GM19438 (cell line): ENCODE results near the gene CTNNBL1.
"Not testable (repeated sequence)": the region's sequence is repeated elsewhere in the genome, so short reads cannot be mapped to it uniquely, and the experiment has no call there.

Experiments
- ATAC-seq: cut with Tn5 transposase; IDR thresholded peaks from one replicate; pipeline ENCODE4 v1.9.1; 2021; ENCODE audit warnings: low read depth; ENCODE audit not compliant: unreplicated experiment

CTNNBL1 gene, protein sequence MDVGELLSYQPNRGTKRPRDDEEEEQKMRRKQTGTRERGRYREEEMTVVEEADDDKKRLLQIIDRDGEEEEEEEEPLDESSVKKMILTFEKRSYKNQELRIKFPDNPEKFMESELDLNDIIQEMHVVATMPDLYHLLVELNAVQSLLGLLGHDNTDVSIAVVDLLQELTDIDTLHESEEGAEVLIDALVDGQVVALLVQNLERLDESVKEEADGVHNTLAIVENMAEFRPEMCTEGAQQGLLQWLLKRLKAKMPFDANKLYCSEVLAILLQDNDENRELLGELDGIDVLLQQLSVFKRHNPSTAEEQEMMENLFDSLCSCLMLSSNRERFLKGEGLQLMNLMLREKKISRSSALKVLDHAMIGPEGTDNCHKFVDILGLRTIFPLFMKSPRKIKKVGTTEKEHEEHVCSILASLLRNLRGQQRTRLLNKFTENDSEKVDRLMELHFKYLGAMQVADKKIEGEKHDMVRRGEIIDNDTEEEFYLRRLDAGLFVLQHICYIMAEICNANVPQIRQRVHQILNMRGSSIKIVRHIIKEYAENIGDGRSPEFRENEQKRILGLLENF

DNA sequence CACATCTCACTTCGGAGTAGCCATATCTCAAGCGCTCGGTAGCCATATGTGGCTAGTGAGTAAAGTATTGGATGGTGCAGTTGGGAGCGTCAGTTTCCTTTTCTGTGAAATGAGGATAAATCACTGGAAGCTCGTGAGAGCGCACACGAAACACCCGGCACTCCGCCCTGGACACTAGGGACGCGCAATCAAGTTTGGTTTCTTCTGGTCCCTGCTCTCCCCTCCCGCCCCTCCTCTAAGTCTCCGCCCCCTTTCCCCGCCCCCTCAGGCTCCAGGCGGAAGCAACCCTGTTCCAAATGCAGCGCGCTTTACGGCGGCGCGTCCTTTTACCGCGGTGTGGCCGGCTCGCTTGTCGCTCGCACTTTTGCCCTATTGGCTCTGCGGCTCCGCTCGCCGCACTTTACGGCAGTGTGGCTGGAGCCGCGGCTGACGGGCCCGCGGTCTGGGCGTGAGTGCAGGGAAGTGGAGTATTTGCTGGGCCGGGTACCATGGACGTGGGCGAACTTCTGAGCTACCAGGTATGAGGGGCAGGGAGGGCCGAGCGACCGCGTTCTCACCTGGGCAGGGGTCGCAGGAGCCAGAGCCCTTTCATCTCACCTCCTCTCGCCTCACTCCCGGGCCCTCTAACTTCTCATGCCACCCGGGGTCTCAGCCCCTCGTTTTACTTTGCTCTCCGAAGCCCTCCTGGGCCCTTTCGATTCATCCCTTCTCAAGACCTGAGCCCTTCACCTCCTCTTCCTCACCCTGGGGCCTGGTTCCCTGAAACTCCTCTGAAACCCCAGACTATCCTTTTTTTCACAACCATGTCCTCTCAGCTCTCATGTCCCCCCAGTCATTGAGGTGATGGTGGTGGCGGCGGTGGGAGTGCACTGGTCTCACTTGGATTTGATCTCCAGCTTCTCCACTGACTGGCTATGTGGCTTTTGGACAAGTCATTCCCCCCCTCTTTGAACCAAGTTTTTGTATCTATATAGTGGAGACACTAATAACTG, at the start of gene CTNNBL1:
Gene CTNNBL1, plus strand, starts transcription at position 396 of the 992 bp plus-strand sequence. Its CDS starts 93 bp downstream, at position 489.
- ATAC-seq: peak; percentile 79

DNA sequence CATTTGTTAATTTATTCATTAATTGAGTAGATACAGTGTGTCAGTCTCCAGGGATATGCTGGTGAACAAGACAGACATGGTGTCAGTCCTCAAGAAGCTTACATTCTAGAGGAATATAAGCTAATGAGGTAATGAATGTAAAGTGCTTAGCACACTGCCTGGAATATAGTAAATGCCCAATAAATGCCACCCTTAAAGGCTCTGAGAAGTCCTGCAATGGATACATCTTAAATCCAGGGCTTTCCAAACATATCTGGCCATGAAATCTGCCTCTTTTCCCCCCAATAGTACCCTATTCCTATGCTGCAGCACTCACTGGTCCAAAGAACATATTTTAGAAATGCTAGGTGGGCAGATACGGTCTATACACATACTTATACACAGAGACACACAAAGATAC, 49.2 kb upstream of the CTNNBL1 start:
- no peak for ATAC-seq

DNA sequence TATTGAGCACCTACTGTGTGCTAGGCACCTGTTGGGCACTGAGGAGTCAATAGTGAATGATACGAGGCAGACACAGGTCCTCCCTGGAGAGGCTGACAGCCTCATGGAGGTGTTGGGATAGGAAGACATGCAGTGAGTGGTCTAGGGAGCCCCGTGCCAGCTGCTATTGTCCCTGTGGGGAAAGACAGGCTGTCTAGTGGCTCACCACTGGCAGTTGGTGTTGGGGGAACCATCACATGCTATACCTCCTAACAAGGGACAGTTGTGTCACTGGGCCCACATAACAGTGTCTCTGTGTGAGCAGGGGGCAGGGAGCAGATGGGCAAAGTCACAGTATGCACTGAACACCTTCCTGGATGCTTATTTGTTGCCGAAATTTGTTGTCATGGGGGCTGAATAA, 45.9 kb upstream of the CTNNBL1 start:
- ATAC-seq: no peak

DNA sequence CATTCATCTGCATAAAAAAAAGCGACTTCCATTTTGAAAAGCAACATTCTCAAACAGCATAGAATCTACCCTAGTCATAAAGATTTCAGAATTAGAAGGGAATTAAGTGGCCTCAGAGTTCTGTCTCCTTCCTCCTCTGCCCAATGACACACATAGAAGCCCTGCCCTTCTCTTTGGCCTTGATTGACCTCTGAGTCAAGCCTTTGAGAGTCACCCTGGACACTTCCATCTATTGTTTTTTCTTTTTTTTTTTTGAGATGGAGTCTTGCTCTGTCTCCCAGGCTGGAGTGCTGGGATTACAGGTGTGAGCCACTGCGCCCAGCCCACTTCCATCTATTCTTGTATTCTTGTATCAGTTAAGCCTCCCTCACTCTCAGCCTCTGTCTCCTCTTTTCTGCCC, 44.8 kb upstream of the CTNNBL1 start:
- ATAC-seq: no peak

DNA sequence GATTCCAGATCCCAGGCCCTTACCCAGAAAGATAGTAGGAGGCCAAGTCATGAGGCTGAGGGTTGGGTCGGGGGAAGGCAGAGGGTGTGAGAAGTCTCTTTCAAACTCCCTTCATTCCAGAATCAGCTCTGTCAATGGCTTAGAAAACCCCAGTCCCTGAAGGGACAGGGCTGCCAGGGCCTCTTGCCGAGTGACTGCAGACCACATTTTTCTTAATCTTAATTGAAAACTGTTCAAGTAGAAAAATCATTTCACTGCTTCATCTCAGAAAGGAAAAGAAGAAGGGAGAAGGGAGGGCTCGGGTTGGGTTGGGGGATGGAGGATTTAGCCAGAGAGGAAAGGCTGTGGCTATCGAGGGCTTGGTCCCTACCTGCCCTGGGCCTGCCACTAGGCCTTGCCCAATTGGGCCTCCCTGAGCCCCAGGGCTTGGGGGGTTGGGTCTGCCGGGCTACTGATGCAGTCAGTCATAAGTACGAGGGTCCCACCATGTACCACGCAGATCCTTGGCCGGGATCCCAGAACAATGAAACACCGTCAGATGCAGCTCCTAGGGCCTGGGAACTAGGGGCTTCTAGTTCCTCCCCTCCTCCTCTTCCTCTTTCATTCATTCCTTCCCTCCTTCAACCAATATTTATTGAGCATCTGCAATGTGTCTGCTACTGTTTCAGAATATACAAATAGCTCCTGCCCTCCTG, 44.0 kb upstream of the CTNNBL1 start:
- ATAC-seq: no peak

DNA sequence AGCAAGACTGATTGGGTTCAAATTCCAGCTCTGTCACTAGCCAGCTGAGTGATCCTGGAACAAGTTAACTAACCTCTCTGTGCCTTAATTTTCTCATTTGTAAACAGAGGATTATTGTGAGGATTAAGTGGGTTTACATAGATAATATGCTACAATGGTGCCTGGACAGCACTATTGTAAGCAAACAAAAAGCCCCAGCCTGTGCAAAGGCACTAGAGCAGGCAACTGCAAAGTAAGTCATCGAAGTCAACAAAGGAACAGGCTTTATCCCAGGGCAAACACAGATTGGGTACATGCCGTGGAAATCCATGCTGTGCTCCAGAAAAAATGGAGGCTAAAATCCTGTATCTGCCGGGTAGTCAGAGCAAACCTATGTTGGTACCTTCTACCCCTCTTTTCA, 43.2 kb upstream of the CTNNBL1 start:
- no peak for ATAC-seq

DNA sequence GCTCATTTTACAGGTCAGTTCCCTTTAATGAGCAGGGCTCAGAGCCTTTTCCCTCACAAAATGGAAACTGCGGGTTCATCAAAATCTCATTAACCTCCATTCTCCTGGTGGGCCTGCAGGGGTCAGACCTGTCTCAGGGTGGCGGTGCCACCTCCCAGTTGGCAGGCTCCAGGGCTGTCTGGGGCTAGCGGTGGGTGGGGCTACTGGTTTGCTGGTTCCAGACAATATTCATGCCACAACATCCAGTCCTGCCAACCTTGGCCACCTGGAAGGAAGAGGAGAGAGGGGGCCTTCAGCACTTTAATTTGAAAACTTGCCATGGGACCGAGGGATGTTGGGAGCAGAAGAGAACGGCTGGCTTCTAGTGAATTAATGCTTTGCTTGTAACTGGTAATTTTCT, 41.9 kb upstream of the CTNNBL1 start:
- no peak for ATAC-seq

DNA sequence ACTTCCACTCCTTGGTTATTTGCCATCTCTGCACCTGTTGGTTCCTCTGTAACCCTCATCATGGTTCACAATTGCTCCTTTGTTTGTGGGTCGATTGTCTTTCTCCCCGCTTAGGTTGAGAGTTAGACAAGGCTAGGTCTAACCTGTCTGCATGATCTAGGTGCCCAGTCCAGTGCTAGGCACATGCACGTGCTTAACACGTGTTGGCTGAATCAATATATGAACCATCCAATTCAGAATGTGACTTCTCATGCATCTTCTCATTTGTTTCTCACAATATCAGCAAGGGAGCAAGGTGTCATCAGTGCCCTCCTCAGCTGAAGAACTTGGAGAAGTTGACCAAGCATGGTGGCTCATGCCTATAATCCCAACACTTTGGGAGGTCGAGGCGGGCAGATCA, 36.9 kb upstream of the CTNNBL1 start:
- no peak for ATAC-seq

DNA sequence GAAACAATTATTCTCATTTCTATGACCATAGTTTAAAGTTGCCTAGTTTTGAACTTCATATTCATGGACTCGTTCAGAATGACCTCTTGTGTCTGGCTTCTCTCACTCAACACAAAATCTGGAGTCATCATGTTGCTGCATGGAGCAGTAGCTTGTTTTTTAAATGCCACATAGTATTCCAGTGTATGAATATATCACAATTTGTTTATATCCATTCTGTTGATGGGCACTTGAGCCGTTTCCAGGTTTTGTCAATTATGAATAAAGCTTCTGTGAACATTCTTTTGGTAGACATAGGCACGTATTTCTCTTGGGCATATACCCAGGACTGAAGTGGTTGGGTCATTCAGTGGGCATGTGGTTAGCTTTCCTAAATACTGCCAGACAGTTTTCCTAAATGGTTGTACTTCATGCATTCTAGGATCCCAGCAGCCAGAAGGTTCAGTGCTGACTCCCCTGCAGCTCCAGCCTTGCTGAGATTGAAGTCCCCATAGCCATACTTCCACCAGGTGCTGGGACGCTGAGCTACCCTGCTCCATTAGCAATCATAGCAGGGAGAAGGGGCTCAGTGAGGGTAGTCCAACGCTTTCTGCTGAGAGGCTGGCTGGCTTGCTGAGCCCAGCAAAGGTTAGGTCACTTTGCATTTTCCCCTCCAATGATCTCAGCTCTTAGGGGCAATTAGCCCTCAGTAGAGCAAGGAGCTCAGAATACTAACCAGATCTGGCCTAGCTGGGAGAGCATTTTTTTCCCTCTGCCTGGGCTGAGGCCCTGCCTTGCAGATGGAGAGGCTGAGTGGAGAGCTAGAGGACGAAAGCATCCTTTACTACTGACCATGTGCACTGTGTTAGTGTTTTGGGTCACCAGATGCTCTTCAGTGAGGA, 35.7 kb upstream of the CTNNBL1 start:
- ATAC-seq: no peak

DNA sequence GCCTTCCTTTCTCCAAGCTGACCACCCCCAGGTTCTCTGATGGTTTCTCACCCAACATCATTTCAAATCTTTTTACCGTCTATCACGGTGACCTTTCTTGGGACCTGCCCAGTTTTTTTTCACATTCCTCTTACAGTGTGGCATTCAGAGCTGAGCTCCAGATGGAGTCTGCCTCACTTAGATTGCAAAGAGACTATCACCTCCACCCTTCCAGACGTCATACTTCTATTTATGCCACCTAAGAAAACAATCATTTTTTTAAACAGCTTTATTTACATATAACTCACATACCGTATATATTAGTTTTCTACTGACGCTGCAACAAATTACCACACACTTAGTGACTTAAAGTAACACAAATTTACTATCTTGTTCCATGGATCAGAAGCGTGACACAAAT, 32.3 kb upstream of the CTNNBL1 start:
- no peak for ATAC-seq

DNA sequence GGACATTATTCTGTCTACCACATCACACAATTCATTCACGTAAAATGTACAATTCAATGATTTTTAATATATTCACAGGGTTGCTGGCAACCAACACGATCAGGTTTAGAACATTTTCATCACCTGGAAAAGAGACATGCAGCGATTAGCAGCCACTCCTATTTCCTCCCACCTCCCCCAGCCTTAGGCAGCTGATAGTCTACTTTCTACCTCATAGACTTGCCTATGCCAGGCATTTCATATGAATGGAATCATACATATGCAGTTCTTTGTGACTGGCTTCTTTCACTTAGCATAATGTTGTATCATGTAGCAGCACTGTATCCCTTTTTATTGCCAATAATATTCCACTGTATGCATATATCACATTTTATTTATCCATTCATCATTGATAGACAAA, 31.5 kb upstream of the CTNNBL1 start:
- no peak for ATAC-seq

DNA sequence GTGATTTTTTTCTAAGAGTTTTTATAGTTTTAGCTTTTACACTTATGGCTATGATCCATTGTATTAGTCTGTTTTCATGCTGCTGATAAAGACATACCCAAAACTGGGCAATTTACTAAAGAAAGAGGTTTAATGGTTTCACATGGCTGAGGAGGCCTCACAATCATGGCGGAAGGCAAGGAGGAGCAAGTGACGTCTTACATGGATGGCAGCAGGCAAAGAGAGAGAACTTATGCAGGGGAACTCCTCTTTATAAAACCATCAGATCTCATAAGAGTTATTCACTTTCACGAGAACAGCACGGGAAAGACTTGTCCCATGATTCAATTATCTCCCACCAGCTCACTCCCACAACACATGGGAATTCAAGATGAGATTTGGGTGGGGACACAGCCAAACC, 29.2 kb upstream of the CTNNBL1 start:
- ATAC-seq: not testable (repeated sequence)

DNA sequence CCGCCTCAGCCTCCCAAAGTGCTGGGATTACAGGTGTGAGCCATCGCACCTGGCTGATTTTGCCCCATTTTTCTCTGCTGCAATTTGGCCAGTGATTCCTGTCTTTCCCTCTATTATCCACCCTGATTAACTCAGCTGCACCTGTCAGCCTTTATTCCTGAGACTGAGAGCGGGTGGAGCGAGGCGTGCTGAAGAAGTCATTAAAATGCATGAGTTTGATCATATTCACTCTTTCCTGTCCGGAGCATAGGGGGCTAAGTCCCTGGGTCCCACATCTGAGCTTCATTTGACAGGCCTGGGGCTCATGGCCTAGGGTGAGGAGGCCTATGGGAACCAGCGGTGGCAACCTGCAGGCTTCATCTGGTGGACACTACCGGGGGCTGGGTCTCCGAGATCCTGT, 25.7 kb upstream of the CTNNBL1 start:
- no peak for ATAC-seq

DNA sequence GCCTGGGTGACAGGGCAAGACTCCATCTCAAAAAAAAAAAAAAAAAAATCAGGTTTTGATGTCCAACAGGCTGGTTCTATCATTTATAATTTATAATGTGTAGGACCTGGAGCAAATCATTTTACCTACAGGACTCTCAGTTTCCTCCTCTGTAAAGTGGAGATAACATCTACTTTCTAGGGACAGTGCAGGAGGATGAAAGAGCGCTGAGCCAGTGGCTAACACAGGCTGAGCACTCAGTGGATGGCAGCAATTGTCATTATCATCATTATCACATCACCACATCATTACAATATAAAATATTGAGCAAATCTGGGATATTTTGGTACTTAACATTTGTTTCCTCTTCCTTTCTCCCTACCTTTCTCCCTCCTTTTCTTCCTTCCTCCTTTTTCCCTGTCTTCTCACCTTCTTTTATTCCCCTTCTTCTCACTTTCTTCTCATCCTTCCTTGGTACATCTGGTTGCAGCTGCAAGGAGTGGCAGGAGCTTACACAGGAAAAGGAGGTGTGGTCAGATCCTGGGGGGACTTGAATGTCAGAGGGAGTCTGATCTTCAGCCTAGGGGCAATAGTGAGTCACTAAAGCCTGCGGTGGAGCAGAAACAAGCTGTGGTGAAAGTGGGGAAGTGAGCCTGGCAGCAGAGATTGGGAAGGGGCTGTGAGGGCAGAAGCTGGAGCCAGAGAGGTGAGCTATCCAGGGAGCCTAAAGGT, 24.6 kb upstream of the CTNNBL1 start:
- ATAC-seq: no peak

DNA sequence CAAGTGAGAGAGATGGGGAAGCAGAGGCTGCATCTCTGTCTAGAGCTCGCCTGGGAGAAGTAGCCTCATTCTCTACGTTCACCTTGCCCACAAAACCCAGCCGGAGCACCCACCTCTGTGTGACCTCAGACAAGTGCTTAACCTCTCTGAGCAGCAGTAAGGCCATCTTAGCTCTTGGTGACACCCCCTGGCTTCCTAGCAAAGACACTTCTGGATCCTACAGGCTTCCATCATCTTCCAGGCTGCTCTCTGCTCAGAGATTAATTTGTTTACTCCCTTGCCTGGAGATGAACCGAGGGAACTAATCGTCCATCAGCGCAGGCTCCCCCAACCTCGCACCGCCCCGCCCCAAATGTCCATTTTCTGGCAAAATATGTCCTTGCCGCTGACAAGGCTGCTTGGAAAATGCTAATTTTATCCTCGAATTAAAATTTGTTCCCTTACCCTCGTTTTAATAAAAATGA, 24.0 kb upstream of the CTNNBL1 start:
- no peak for ATAC-seq

DNA sequence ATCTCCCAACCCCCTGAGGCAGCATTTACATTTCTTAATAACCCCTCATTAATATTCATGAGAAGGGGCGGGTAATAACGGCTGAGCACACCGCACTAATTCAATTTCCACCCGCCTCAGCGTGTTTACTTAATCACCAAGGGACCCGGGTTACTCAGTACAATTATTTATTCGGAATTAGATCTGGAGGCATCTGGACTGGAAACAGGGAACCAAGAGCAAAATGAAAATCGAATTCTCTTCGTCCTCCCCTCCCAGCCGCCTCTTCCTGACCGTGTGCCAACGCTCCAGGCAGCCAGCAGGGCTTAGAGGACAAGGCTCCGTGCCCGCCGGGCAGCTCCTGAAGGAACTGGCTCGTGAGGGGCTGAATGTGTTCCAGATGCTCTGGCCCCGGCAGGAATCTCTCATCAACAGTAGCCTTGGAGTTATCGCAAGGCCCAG, 23.5 kb upstream of the CTNNBL1 start:
- no peak for ATAC-seq

DNA sequence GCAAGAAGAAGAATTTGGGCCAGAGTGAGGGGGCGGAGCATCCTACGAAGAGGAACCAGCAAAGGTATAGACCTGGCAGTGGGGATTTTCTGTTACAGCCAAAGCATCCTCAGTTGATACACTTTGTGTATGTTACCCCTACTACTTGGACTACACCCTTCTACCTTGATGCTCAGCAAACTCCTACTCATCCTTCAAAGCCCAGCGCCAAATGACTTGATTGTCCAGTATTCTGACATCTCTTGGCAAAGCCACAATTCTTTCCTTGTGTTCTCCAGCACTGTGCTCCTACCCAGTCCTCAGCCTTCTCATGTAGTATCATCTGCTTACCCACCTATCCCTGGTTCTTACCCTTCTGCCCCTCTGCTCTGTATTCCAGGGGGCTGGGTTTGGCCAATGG, 21.7 kb upstream of the CTNNBL1 start:
- ATAC-seq: no peak

DNA sequence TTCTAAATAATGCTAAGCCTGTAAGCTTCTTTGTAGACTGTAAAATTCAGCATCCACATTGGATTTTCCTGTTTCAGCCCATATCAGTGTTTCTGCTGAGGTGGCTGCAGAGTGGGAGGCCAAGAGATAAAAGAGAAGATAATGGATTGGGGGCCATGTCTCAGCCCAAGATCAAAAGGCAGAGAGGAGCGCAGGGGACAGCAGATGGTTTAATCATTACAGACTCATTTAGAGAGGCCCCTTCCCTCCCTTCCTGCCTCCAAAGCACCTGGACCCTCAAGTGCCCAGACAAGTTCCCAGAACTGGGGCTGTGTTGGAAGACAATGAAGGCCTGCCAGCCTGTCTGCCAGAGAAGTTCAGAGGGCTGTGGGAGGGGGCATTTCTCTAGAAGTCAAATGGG, 20.4 kb upstream of the CTNNBL1 start:
- no peak for ATAC-seq

DNA sequence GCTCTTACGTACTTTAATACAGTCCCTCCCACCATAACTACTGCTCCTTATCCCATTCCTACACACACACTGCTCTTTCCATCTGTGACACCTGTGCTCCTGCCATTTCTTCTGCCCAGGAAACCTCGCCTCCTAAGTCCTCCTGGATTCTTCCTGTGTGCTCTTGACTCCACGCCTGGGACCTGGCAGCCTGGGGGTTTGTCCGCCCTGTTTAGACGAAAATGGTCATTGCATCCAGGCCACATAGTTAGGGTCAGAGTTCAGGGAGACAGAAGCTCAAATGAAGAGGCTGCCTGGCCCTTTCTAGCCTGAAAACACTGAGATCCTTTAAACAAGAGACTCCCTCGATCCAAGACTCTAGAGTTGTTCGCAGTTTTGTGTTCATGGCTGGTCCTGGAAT, 17.4 kb upstream of the CTNNBL1 start:
- no peak for ATAC-seq
